Calu3 (cell line): ENCODE data around the gene MAML3. TPM values are rescaled to one million over a fixed set of nuclear protein-coding genes. Genes with fewer than 3 reads are reported as not detected.

Experiments
- BruUV-seq: library from RNA; stranded (reverse); fragments of 400-500 nt; replicated peaks from 2 replicates; lab custom pipeline; 2021; lab: Mats Ljungman, UMichigan
- CTCF ChIA-PET: fragments of 300-600 bp; sonication (Branson Sonifier 250); formaldehyde crosslinking; loops from one replicate; lab custom pipeline; 2022; ENCODE audit warnings: antibody characterized with exemption; lab: Charles Lee
- DNase-seq: peaks from one replicate; pipeline ENCODE4 v3.0.0; 2022
- H3K27ac Mint-ChIP-seq: one replicate; pipeline ENCODE4 v1.8.0; 2022; ENCODE audit warnings: mixed read lengths; ENCODE audit not compliant: unreplicated experiment
- H3K27me3 Mint-ChIP-seq: one replicate; pipeline ENCODE4 v1.8.0; 2022; ENCODE audit warnings: mixed read lengths; ENCODE audit not compliant: unreplicated experiment
- H3K36me3 Mint-ChIP-seq: one replicate; pipeline ENCODE4 v1.8.0; 2022; ENCODE audit warnings: mild to moderate bottlenecking, moderate library complexity, mixed read lengths; ENCODE audit not compliant: insufficient read depth, unreplicated experiment
- H3K4me1 Mint-ChIP-seq: one replicate; pipeline ENCODE4 v1.8.0; 2022; ENCODE audit warnings: mild to moderate bottlenecking, low read depth, mixed read lengths; ENCODE audit not compliant: unreplicated experiment
- H3K4me3 Mint-ChIP-seq: one replicate; pipeline ENCODE4 v1.8.0; 2022; ENCODE audit warnings: mild to moderate bottlenecking, low read depth, moderate library complexity, mixed read lengths; ENCODE audit not compliant: unreplicated experiment
- H3K9me3 Mint-ChIP-seq: one replicate; pipeline ENCODE4 v1.8.0; 2022; ENCODE audit warnings: low read depth, mixed read lengths; ENCODE audit not compliant: unreplicated experiment
- CTCF ChIP-seq: fragments of 200-600 bp; IDR thresholded peaks from one replicate; pipeline ENCODE4 v1.8.0; 2022; ENCODE audit warnings: antibody characterized with exemption; ENCODE audit not compliant: unreplicated experiment
- intact Hi-C: fragments of 100-400 bp; cut with micrococcal nuclease; formaldehyde crosslinking; loops from one replicate; pipeline ENCODE4 v1.10.0; 2022; ENCODE audit not compliant: unreplicated experiment
- total RNA-seq: library from RNA; stranded (reverse); gene quantifications from 2 replicates; pipeline ENCODE4 v1.2.3, GENCODE V29; 2022

Gene MAML3
- total RNA-seq, 1 experiment from 2014 or later = 4.0 TPM

- Mint-ChIP-seq H3K4me1 (no peaks in the 10 kb centered on the region), H3K27ac (no peak overlapping the region), H3K36me3 (no peaks in the 10 kb centered on the region), H3K4me3 (no peak overlapping the region), H3K9me3 (no peaks in the 10 kb centered on the region), H3K27me3 (no peaks in the 10 kb centered on the region)
- no TSS peak for BruUV-seq
- TF ChIP-seq CTCF = no peak
- no peak for DNase-seq
- intact Hi-C loops = no loop called here
- CTCF ChIA-PET = no interaction called here
Observed at GRCh38 chr4:139857977-139858376, 296.0 kb downstream of the MAML3 start.

- no TSS peak for BruUV-seq
- CTCF ChIA-PET = no interaction called here
- no peaks in the 10 kb centered on the region for H3K36me3 Mint-ChIP-seq
- H3K27ac Mint-ChIP-seq = no peak overlapping the region
- no peak for TF ChIP-seq CTCF
- H3K4me1 Mint-ChIP-seq = no peaks in the 10 kb centered on the region
- H3K27me3 Mint-ChIP-seq = no peaks in the 10 kb centered on the region
- DNase-seq = no peak
- intact Hi-C loops = no loop called here
- H3K9me3 Mint-ChIP-seq = no peaks in the 10 kb centered on the region
- no peak overlapping the region for H3K4me3 Mint-ChIP-seq
Observed at GRCh38 chr4:139857021-139857420, 297.0 kb downstream of the MAML3 start.

GRCh38 chr4:139854668-139855403, 299.1 kb downstream of the MAML3 start:
- CTCF ChIA-PET = no interaction called here
- TF ChIP-seq CTCF = no peak
- Mint-ChIP-seq H3K9me3 (no peaks in the 10 kb centered on the region), H3K36me3 (no peaks in the 10 kb centered on the region), H3K27me3 (no peaks in the 10 kb centered on the region), H3K4me1 (no peaks in the 10 kb centered on the region), H3K4me3 (no peak overlapping the region), H3K27ac (no peak overlapping the region)
- intact Hi-C loops = no loop called here
- no peak for DNase-seq
- BruUV-seq = no TSS peak

- H3K27ac Mint-ChIP-seq = no peak overlapping the region
- DNase-seq = no peak
- BruUV-seq = no TSS peak
- no peak for TF ChIP-seq CTCF
- CTCF ChIA-PET = no interaction called here
- peaks cover 10% of the 10 kb centered on the region for H3K4me1 Mint-ChIP-seq
- H3K36me3 Mint-ChIP-seq = no peaks in the 10 kb centered on the region
- H3K4me3 Mint-ChIP-seq = no peak overlapping the region
- no peaks in the 10 kb centered on the region for H3K9me3 Mint-ChIP-seq
- intact Hi-C loops = no loop called here
- no peaks in the 10 kb centered on the region for H3K27me3 Mint-ChIP-seq
Observed at GRCh38 chr4:139853309-139853708, 300.7 kb downstream of the MAML3 start.
